Heart left ventricle (tissue), 16 donors: ENCODE data around the gene RGS2. TPM values are rescaled to one million over a fixed set of nuclear protein-coding genes. Genes with fewer than 3 reads are reported as not detected.

Source experiments
- ATAC-seq, 4 donors: fragments of 200-7000 bp; cut with Tn5 transposase; one replicate each; pipeline ENCODE4 v1.9.1; 2020 to 2022; ENCODE audit warnings: moderate library complexity in 4 of 4, mild to moderate bottlenecking in 3 of 4, moderate number of reproducible peaks in 1 of 4
- DNase-seq, 5 donors: peaks; one replicate each; pipeline ENCODE4 v3.0.0-alpha.2; 2020
- H3K27ac ChIP-seq, 12 donors: fragments of 200-600 bp; sonication (generic) in 4 of 12; one replicate each; pipeline versions ENCODE4 v1.5.0 to v1.8.0; 2016 to 2022; ENCODE audit warnings: mild to moderate bottlenecking in 2 of 12
- H3K27me3 ChIP-seq, 9 donors: fragments of 200-600 bp; sonication (generic) in 2 of 9; one replicate each; pipeline versions ENCODE4 v1.5.1 to v1.8.0; 2016 to 2022; ENCODE audit warnings: mild to moderate bottlenecking in 3 of 9
- H3K36me3 ChIP-seq, 9 donors: fragments of 200-600 bp; sonication (generic) in 2 of 9; one replicate each; pipeline versions ENCODE4 v1.5.0 to v1.8.0; 2018 to 2022; ENCODE audit warnings: mild to moderate bottlenecking in 2 of 9
- H3K4me1 ChIP-seq, 12 donors: fragments of 200-600 bp; sonication (generic) in 4 of 12; one replicate each; pipeline versions ENCODE4 v1.5.0 to v1.8.0; 2016 to 2022; ENCODE audit warnings: mild to moderate bottlenecking in 3 of 12
- H3K4me3 ChIP-seq, 12 donors: fragments of 200-600 bp; sonication (generic) in 4 of 12; one replicate each; pipeline versions ENCODE4 v1.5.0 to v1.8.0; 2017 to 2022; ENCODE audit warnings: mild to moderate bottlenecking in 9 of 12, moderate library complexity in 4 of 12
- H3K9me3 ChIP-seq, 12 donors: fragments of 200-600 bp; sonication (generic) in 4 of 12; one replicate each; pipeline versions ENCODE4 v1.5.0 to v1.8.0; 2016 to 2022; ENCODE audit warnings: mild to moderate bottlenecking in 1 of 12
- CTCF ChIP-seq, 12 donors: fragments of 200-600 bp; sonication (generic) in 4 of 12; IDR thresholded peaks; one replicate each; pipeline versions ENCODE4 v1.5.0 to v1.8.0; 2018 to 2022; ENCODE audit warnings: antibody characterized with exemption in 12 of 12, mild to moderate bottlenecking in 5 of 12
- POLR2A ChIP-seq, 2 donors: fragments of 450-650 bp; IDR thresholded peaks; one replicate each; pipeline ENCODE4 v1.6.1; 2017; ENCODE audit warnings: antibody characterized with exemption in 2 of 2, mild to moderate bottlenecking in 2 of 2, moderate library complexity in 2 of 2
- WGBS, 4 donors: extraction: QIAGEN DNeasy Blood & Tissue Kit in 2 of 4; methylation state at CpG; one replicate each; pipeline versions ENCODE4 v1.1.5 to v1.1.7; 2013 to 2018; 5-methylcytosine and 5-hydroxymethylcytosine counted together
- intact Hi-C, 10 donors: fragments of 100-400 bp; cut with DNase I; formaldehyde crosslinking; loops; one replicate each; pipeline versions ENCODE4 v1.11.1 to v1.14.2; 2022
- polyA plus RNA-seq, 2 donors: library from polyadenylated mRNA; stranded (reverse); fragments of 200-250 nt; gene quantifications; one replicate each; pipeline ENCODE4 v1.2.3, GENCODE V29; 2013
- total RNA-seq, 9 donors: library from RNA; depleted of rRNA in 2 of 9; stranded (reverse); fragments of >200 nt in 2 of 9; fragmentation: NEBNext Ultra II Directional in 3 of 9; extraction: Animal tissue kit (Norgen Biotek cat#: 25700) in 3 of 9; gene quantifications; one replicate each; pipeline versions ENCODE4 v1.1.0 to v1.2.4, GENCODE V29; 2016 to 2023
- donor health status: ischemic (EF 13 %, LVEDD 7.1; RV severe dilation, severe dysfunction).
- donor health status: healthy with polysubstance abuse.
- donor health status: DM: no; HTN: yes; CAD: no.
- donor health status: DM: no; HTN: no; CAD: no.
- donor health status: ischemic (EF 25% LVEDD 6.9; RV normal size, moderate dysfunction).
- donor health status: ischemic (EF 25% LVEDD 5.7; RV mildly dilated, moderate dysfunction).
- donor health status: healthy.
- donor health status: DM: yes; HTN: yes; CAD: no.
- donor health status: ischemic (EF 35%, LVEDD 5.7; RV mildly dilated, moderate dysfunction).
- donor health status: nonischemic (EF 11% LVEDD 7.7; RV severe dilation, severe dysfunction).
- donor health status: DM: yes; HTN: yes; CAD: no.
- donor health status: PGD.
- donor health status: ischemic (EF 29% LVEDD 5.4; RV normal size, mild dysfunction).
- donor health status: nonischemic (EF 23%, LVEDD 6.1; RV moderate dilation, normal function).

RGS2 gene
- total and polyA plus RNA-seq, 11 donors = 7.6 to 32.6 (median 12.7) TPM

GRCh38 chr1:192811594-192812239 lies 2.9 kb downstream of the RGS2 start:
- no peak for DNase-seq

GRCh38 chr1:192812420-192813209 lies 3.8 kb downstream of the RGS2 start:
- intact Hi-C loops = loop anchor here in 2 of 10 donors (5.0 kb wide), 2 partner anchors 205 to 335 kb away; no protein-coding TSS in a partner anchor
- peaks cover 0 to 32% (median 15%) of the 10 kb centered on the region in 12 donors for H3K4me1 ChIP-seq
- no peak for TF ChIP-seq CTCF (IDR thresholded peaks at IDR 0.05)
- no peak for TF ChIP-seq POLR2A (IDR thresholded peaks at IDR 0.05)
- 94 to 98% (median 96%) methylated on average over 3 of the region's 3 CpGs for WGBS, 4 donors
- no peak for ATAC-seq
- H3K9me3 ChIP-seq = no peaks in the 10 kb centered on the region
- no peak overlapping the region for H3K4me3 ChIP-seq
- DNase-seq = no peak
- peak overlapping the region in 1 of 12 donors; percentile 93 for H3K27ac ChIP-seq
- peaks cover 0 to 23% (median 10%) of the 10 kb centered on the region in 9 donors for H3K36me3 ChIP-seq
- no peaks in the 10 kb centered on the region for H3K27me3 ChIP-seq

More at GRCh38 chr1:192811594-192812239, 2.9 kb downstream of the RGS2 start:
- H3K9me3 ChIP-seq = no peaks in the 10 kb centered on the region
- ATAC-seq = no peak
- peaks cover 0 to 41% (median 21%) of the 10 kb centered on the region in 12 donors for H3K4me1 ChIP-seq
- H3K4me3 ChIP-seq = peak overlapping the region in 4 of 12 donors; percentile 4 to 89 (median 82)
- no peaks in the 10 kb centered on the region for H3K27me3 ChIP-seq
- TF ChIP-seq POLR2A (IDR thresholded peaks at IDR 0.05) (no peak), CTCF (IDR thresholded peaks at IDR 0.05) (no peak)
- intact Hi-C loops = loop anchor here in 2 of 10 donors (5.0 kb wide), 2 partner anchors 206 to 334 kb away; no protein-coding TSS in a partner anchor
- peak overlapping the region in 1 of 12 donors; percentile 93 for H3K27ac ChIP-seq
- WGBS, 4 donors = 72 to 77% (median 75%) methylated on average over 6 of the region's 6 CpGs
- peaks cover 0 to 23% (median 10%) of the 10 kb centered on the region in 9 donors for H3K36me3 ChIP-seq

DNA sequence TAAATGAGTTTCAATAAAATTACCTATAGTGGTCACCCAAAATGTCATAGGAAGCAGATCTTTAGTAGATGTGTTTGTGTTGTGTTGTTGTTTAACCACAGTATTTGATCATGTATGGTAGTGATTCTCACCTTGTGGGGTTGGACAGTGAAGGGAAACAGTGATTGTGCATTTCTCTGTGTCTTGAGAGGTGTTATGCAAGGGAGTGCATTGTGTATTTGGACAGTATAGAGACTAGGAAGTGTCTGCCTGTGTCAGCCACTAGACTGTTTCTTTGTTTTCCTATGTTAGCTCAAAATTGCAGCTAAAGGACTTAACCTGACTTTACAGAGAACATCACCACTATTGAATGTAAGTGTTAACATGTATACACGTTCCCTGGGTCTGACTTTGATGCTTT lies 6.0 kb downstream of the RGS2 start:
- H3K36me3 ChIP-seq = peaks cover 0 to 23% (median 10%) of the 10 kb centered on the region in 9 donors
- no peak overlapping the region for H3K4me3 ChIP-seq
- peak overlapping the region in 1 of 12 donors; percentile 49 for H3K27ac ChIP-seq
- intact Hi-C loops = loop anchor here in 2 of 10 donors (5.0 kb wide), 2 partner anchors 202 to 338 kb away; no protein-coding TSS in a partner anchor
- no peaks in the 10 kb centered on the region for H3K9me3 ChIP-seq
- TF ChIP-seq POLR2A (IDR thresholded peaks at IDR 0.05) (no peak), CTCF (IDR thresholded peaks at IDR 0.05) (no peak)
- WGBS, 4 donors = 74 to 84% (median 81%) methylated on average over 1 of the region's 1 CpG
- peaks cover 0 to 21% (median 3%) of the 10 kb centered on the region in 12 donors for H3K4me1 ChIP-seq
- DNase-seq = no peak
- H3K27me3 ChIP-seq = no peaks in the 10 kb centered on the region
- ATAC-seq = peak in 1 of 4 donors; percentile 59

DNA sequence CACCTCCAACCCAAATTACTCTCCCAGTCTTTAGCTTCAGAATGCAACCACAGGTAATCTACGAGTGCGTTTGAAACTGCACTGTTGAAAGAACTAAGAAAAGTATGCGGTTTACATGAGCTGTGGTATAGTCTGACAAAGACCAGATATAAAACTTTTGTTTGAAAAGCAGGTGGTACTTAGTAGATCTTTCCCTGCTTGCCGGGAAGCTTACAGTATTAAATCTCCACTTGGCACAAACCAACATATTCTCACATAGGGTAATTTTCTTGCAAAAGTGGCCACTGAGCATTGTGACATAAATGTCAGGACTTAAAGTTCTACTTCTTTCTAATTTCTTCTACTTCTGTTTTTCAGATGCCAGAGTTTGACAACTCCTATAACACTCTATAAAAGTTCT lies 8.4 kb downstream of the RGS2 start:
- TF ChIP-seq CTCF (IDR thresholded peaks at IDR 0.05) = no peak
- no peak for TF ChIP-seq POLR2A (IDR thresholded peaks at IDR 0.05)
- DNase-seq (no peak), ATAC-seq (no peak)
- Histone ChIP-seq H3K27me3 (no peaks in the 10 kb centered on the region), H3K27ac (peak overlapping the region in 1 of 12 donors; percentile 61), H3K9me3 (no peaks in the 10 kb centered on the region), H3K4me1 (no peaks in the 10 kb centered on the region), H3K4me3 (no peak overlapping the region), H3K36me3 (peaks cover 0 to 3% (median 0%) of the 10 kb centered on the region in 9 donors)
- intact Hi-C loops = no loop called here
- WGBS, 4 donors = 70 to 83% (median 76%) methylated on average over 4 of the region's 4 CpGs
